ENCODE data around the gene SLC35C1. TPM values are rescaled to one million over a fixed set of nuclear protein-coding genes. Genes with fewer than 3 reads are reported as not detected.

The SLC35C1 gene
- total and polyA plus RNA-seq, 2 of the 8 experiments (the other 6 are each of a cell fraction or from before 2014, with no cell fraction given), result 4.6 to 10.6 TPM

DNA sequence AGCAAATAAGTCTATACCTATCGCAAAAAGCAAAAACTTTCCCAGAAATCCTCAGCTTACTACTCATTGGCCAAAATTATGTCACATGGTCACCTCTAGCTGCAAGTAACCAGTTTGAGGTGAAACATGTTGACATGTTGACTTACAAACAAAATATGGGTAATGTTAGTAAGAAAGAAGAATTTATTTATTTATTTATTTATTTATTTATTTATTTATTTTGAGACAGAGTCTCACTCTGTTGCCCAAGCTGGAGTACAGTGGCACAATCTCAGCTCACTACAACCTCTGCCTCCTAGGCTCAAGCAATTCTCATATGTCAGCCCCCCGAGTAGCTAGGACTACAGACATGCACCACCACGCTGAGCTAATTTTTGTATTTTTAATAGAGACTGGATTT is 5.4 kb upstream of the SLC35C1 start:
- WGBS, 2 experiments (ENCODE audit: extremely low coverage in 1 of 2, insufficient coverage in 1 of 2, insufficient read length in 1 of 2, insufficient replicate concordance in 2 of 2, low coverage in 1 of 2, low lambda C conversion rate in 2 of 2, missing lambda C conversion rate in 1 of 2), result 92% methylated on average over 3 of the region's 3 CpGs; no CpG with 5 or more reads in 1 of the 2 experiments

More for the DNA sequence above, 5.4 kb upstream of the SLC35C1 start:
- Histone ChIP-seq H3K4me1 (replicated peaks in 1 of 4; ENCODE audit: control insufficient read depth in 3 of 4, insufficient read depth in 4 of 4, low read length in 3 of 4) (no peaks in the 10 kb centered on the region; a peak in 1 of 7 replicates), H3K27ac (ENCODE audit: low read depth, low read length) (no peak overlapping the region), H3K4me3 (ENCODE audit: extremely low read depth in 1 of 4, insufficient read depth in 2 of 4, low read depth in 3 of 4, low read length in 4 of 4) (no peak overlapping the region), H3K23me2 (ENCODE audit: low read depth, low read length) (peaks cover 8% of the 10 kb centered on the region; the same call in 1 of the 2 replicates), H4K20me1 (replicated peaks in 1 of 2; ENCODE audit: control insufficient read depth in 1 of 2, insufficient read depth in 2 of 2, low read length in 2 of 2) (no peaks in the 10 kb centered on the region), H2BK20ac (ENCODE audit: low read length) (no peak overlapping the region), H2BK15ac (ENCODE audit: low read length) (no peak overlapping the region), H2BK120ac (replicated peaks; ENCODE audit: low read depth, low read length) (no peak overlapping the region), H2AK5ac (ENCODE audit: low read depth, low read length) (no peak overlapping the region), H3K56ac (replicated peaks; ENCODE audit: insufficient read length, low read depth, low read length) (no peak overlapping the region), H3K36me3 (ENCODE audit: control insufficient read depth in 2 of 4, insufficient read depth in 4 of 4, low read length in 3 of 4) (no peaks in the 10 kb centered on the region), H3K27me3 (replicated peaks in 1 of 4; ENCODE audit: control insufficient read depth in 3 of 4, extremely low read depth in 1 of 4, insufficient read depth in 3 of 4, low read length in 3 of 4) (peaks cover 6 to 21% (median 12%) of the 10 kb centered on the region in 4 experiments), H3K23ac (ENCODE audit: insufficient read length) (no peak overlapping the region), H3K4ac (replicated peaks; ENCODE audit: insufficient read length, low read depth, low read length) (no peak overlapping the region), H4K5ac (ENCODE audit: insufficient read length, low read depth, low read length) (no peak overlapping the region), H2BK12ac (ENCODE audit: low read depth, low read length) (no peak overlapping the region), H2AFZ (ENCODE audit: low read length) (no peak overlapping the region), H3K4me2 (ENCODE audit: insufficient read depth in 1 of 2, low read depth in 2 of 2, low read length in 2 of 2) (no peak overlapping the region), H3K9ac (replicated peaks in 1 of 4; ENCODE audit: extremely low read depth in 1 of 4, low read depth in 3 of 4, low read length in 3 of 4) (no peak overlapping the region), H3K79me2 (ENCODE audit: control insufficient read depth in 1 of 2, insufficient read depth in 2 of 2, low read length in 2 of 2) (no peaks in the 10 kb centered on the region), H2BK5ac (ENCODE audit: low read depth, low read length) (no peak overlapping the region), H3K14ac (ENCODE audit: insufficient read length) (no peak overlapping the region), H4K91ac (replicated peaks; ENCODE audit: insufficient read length, low read length) (no peak overlapping the region), H3K9me3 (ENCODE audit: insufficient read depth in 2 of 2, low read depth in 1 of 2, low read length in 1 of 2) (no peaks in the 10 kb centered on the region), H4K8ac (ENCODE audit: extremely low read depth, insufficient read depth, low read length) (no peak overlapping the region), H3K79me1 (ENCODE audit: low read depth, low read length) (no peaks in the 10 kb centered on the region), H3K18ac (ENCODE audit: extremely low read depth, low read length) (no peak overlapping the region)
- POLR2A ChIA-PET (ENCODE audit: partially characterized antibody), result no interaction called here
- CTCF ChIA-PET (ENCODE audit: partially characterized antibody), result interaction anchor here (0.6 to 2.5 kb wide), 2 partner anchors 28 to 36 kb away, joined by 3 to 11 read pairs; no protein-coding TSS in a partner anchor
- FAIRE-seq (no peak), DNase-seq (ENCODE audit: low read depth in 1 of 2, low spot score in 2 of 2) (no peak)
- TF ChIP-seq CBX8 (IDR thresholded peaks at IDR 0.05; ENCODE audit: borderline replicate concordance, low read depth, low read length) (no peak), SIRT6 (IDR thresholded peaks at IDR 0.05; ENCODE audit: low read length) (no peak), NRF1 (IDR thresholded peaks at IDR 0.05; ENCODE audit: low read depth, low read length) (no peak)
- TF ChIP-seq, protein P1, sequence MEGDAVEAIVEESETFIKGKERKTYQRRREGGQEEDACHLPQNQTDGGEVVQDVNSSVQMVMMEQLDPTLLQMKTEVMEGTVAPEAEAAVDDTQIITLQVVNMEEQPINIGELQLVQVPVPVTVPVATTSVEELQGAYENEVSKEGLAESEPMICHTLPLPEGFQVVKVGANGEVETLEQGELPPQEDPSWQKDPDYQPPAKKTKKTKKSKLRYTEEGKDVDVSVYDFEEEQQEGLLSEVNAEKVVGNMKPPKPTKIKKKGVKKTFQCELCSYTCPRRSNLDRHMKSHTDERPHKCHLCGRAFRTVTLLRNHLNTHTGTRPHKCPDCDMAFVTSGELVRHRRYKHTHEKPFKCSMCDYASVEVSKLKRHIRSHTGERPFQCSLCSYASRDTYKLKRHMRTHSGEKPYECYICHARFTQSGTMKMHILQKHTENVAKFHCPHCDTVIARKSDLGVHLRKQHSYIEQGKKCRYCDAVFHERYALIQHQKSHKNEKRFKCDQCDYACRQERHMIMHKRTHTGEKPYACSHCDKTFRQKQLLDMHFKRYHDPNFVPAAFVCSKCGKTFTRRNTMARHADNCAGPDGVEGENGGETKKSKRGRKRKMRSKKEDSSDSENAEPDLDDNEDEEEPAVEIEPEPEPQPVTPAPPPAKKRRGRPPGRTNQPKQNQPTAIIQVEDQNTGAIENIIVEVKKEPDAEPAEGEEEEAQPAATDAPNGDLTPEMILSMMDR (IDR thresholded peaks at IDR 0.05; ENCODE audit: control extremely low read depth in 1 of 3, insufficient read depth in 1 of 3, low read depth in 1 of 3, low read length in 3 of 3), result no peak

Measured in H1 (cell line).